GM18502 (cell line): ENCODE measurements around the gene MACF1.

Experiments used
- ATAC-seq: cut with Tn5 transposase; IDR thresholded peaks from one replicate; pipeline ENCODE4 v1.9.1; 2021; ENCODE audit warnings: mild to moderate bottlenecking; ENCODE audit not compliant: unreplicated experiment, poor library complexity

Gene MACF1

GRCh38 chr1:39342776-39343175 lies 138.3 kb downstream of the MACF1 start:
- ATAC-seq = no peak

- ATAC-seq = no peak
Measured at GRCh38 chr1:39344394-39345154, 140.1 kb downstream of the MACF1 start.

GRCh38 chr1:39346872-39347271 lies 142.4 kb downstream of the MACF1 start:
- ATAC-seq = no peak

- ATAC-seq = no peak
Measured at GRCh38 chr1:39348278-39348677, 143.8 kb downstream of the MACF1 start.

GRCh38 chr1:39352881-39353280 lies 148.4 kb downstream of the MACF1 start:
- ATAC-seq = no peak

GRCh38 chr1:39354572-39354971 lies 150.1 kb downstream of the MACF1 start:
- ATAC-seq = no peak

- no peak for ATAC-seq
Measured at GRCh38 chr1:39358491-39358890, 154.0 kb downstream of the MACF1 start.

GRCh38 chr1:39359028-39359570 lies 154.6 kb downstream of the MACF1 start:
- no peak for ATAC-seq

GRCh38 chr1:39360731-39361130 lies 156.2 kb downstream of the MACF1 start:
- ATAC-seq = no peak

- ATAC-seq = no peak
Measured at GRCh38 chr1:39361446-39361845, 157.0 kb downstream of the MACF1 start.

- ATAC-seq = no peak
Measured at GRCh38 chr1:39363267-39363666, 158.8 kb downstream of the MACF1 start.

- no peak for ATAC-seq
Measured at GRCh38 chr1:39368045-39368444, 163.6 kb downstream of the MACF1 start.

GRCh38 chr1:39369565-39369964 lies 165.1 kb downstream of the MACF1 start:
- no peak for ATAC-seq

- ATAC-seq = no peak
Measured at GRCh38 chr1:39370602-39371001, 166.1 kb downstream of the MACF1 start.

GRCh38 chr1:39372105-39372504 lies 167.6 kb downstream of the MACF1 start:
- no peak for ATAC-seq

GRCh38 chr1:39376656-39377055 lies 172.2 kb downstream of the MACF1 start:
- ATAC-seq = no peak

GRCh38 chr1:39378377-39378776 lies 173.9 kb downstream of the MACF1 start:
- ATAC-seq = no peak

GRCh38 chr1:39379187-39379586 lies 174.7 kb downstream of the MACF1 start:
- no peak for ATAC-seq

- ATAC-seq = no peak
Measured at GRCh38 chr1:39380036-39380435, 175.5 kb downstream of the MACF1 start.

GRCh38 chr1:39381839-39382238 lies 177.3 kb downstream of the MACF1 start:
- no peak for ATAC-seq

GRCh38 chr1:39384305-39384704 lies 179.8 kb downstream of the MACF1 start:
- ATAC-seq = no peak
